ENCODE measurements around the gene NCOA3.

The NCOA3 gene

GRCh38 chr20:47620808-47621805 lies 119.4 kb downstream of the NCOA3 start:
- Histone ChIP-seq H3K27ac (no peak overlapping the region), H3K4me3 (no peak overlapping the region)
- peak; percentile 74 for TF ChIP-seq CTCF (IDR thresholded peaks at IDR 0.05)
- no peak for DNase-seq (ENCODE audit: low spot score)

- Histone ChIP-seq H3K27ac (no peak overlapping the region), H3K4me3 (no peak overlapping the region)
- no peak for TF ChIP-seq CTCF (IDR thresholded peaks at IDR 0.05)
- no peak for DNase-seq (ENCODE audit: low spot score)
Measured at GRCh38 chr20:47622118-47622665, 120.5 kb downstream of the NCOA3 start.

GRCh38 chr20:47623206-47623605 lies 121.5 kb downstream of the NCOA3 start:
- no peak for TF ChIP-seq CTCF (IDR thresholded peaks at IDR 0.05)

GRCh38 chr20:47627540-47627939 lies 125.9 kb downstream of the NCOA3 start:
- no peak for DNase-seq (ENCODE audit: low spot score)
- Histone ChIP-seq H3K4me3 (no peak overlapping the region), H3K27ac (no peak overlapping the region)
- TF ChIP-seq CTCF (IDR thresholded peaks at IDR 0.05), result no peak

More at GRCh38 chr20:47623206-47623605, 121.5 kb downstream of the NCOA3 start:
- no peak for DNase-seq (ENCODE audit: low spot score)
- Histone ChIP-seq H3K27ac (no peak overlapping the region), H3K4me3 (no peak overlapping the region)

- DNase-seq (ENCODE audit: low spot score), result no peak
- no peak for TF ChIP-seq CTCF (IDR thresholded peaks at IDR 0.05)
- Histone ChIP-seq H3K4me3 (no peak overlapping the region), H3K27ac (no peak overlapping the region)
Measured at GRCh38 chr20:47629907-47630306, 128.2 kb downstream of the NCOA3 start.

GRCh38 chr20:47631078-47631477 lies 129.4 kb downstream of the NCOA3 start:
- no peak for DNase-seq (ENCODE audit: low spot score)
- no peak for TF ChIP-seq CTCF (IDR thresholded peaks at IDR 0.05)
- Histone ChIP-seq H3K27ac (no peak overlapping the region), H3K4me3 (no peak overlapping the region)
